DND-41 (cell line): Measurements from ENCODE around the gene NDOR1.
A peak's percentile ranks its signal among the peaks of the same experiment; 100 is the strongest.

Experiments
- ATAC-seq: fragments of 200-7000 bp; cut with Tn5 transposase; 3 replicates; pipeline ENCODE4 v1.9.1; 2021; ENCODE audit warnings: low read depth; ENCODE audit not compliant: insufficient read depth
- DNase-seq: peaks from one replicate; pipeline ENCODE4 v3.0.0-alpha.2; 2020
- H2AFZ ChIP-seq: 2 replicates; pipeline ENCODE4 v1.6.0; 2012; ENCODE audit warnings: low read depth, low read length
- H3K27ac ChIP-seq: 2 replicates; pipeline ENCODE4 v1.5.1; 2012; ENCODE audit warnings: low read length, inconsistent platforms
- H3K27me3 ChIP-seq: fragments of 200-600 bp; sonication (generic); 2 replicates; pipeline ENCODE4 v1.6.0; 2012; ENCODE audit warnings: low read length, mild to moderate bottlenecking, inconsistent platforms; ENCODE audit not compliant: insufficient read depth, poor library complexity
- H3K36me3 ChIP-seq: 2 replicates; pipeline ENCODE4 v1.5.1; 2012; ENCODE audit warnings: low read length, inconsistent platforms; ENCODE audit not compliant: insufficient read depth
- H3K4me1 ChIP-seq: 2 replicates; pipeline ENCODE4 v1.5.1; 2012; ENCODE audit warnings: mild to moderate bottlenecking, low read length; ENCODE audit not compliant: insufficient read depth
- H3K4me2 ChIP-seq: 2 replicates; pipeline ENCODE4 v1.6.0; 2012; ENCODE audit warnings: mild to moderate bottlenecking, moderate library complexity, low read length, inconsistent platforms; ENCODE audit not compliant: insufficient read depth
- H3K4me3 ChIP-seq, 2 experiments: fragments of 200-600 bp in 1 of 2; shearing (Covaris generic) in 1 of 2; 2 replicates each; pipeline ENCODE4 v1.5.1; 2012 to 2016; ENCODE audit warnings: inconsistent platforms in 2 of 2, low read length in 2 of 2, mild to moderate bottlenecking in 2 of 2, low read depth in 1 of 2, moderate library complexity in 1 of 2
- H3K79me2 ChIP-seq: 2 replicates; pipeline ENCODE4 v1.6.0; 2012; ENCODE audit warnings: low read length, inconsistent platforms; ENCODE audit not compliant: insufficient read depth
- H3K9ac ChIP-seq: 2 replicates; pipeline ENCODE4 v1.6.0; 2012; ENCODE audit warnings: low read depth, mild to moderate bottlenecking, inconsistent platforms, low read length, moderate library complexity
- H3K9me3 ChIP-seq: 2 replicates; pipeline ENCODE4 v1.5.1; 2012; ENCODE audit warnings: low read length, moderate library complexity, mild to moderate bottlenecking, inconsistent platforms; ENCODE audit not compliant: insufficient read depth, severe bottlenecking
- H4K20me1 ChIP-seq: 2 replicates; pipeline ENCODE4 v1.6.0; 2012; ENCODE audit warnings: low read length; ENCODE audit not compliant: insufficient read depth
- EZH2 ChIP-seq: IDR thresholded peaks from 3 replicates; pipeline ENCODE4 v1.6.1; 2012; ENCODE audit warnings: borderline replicate concordance, low read depth, mild to moderate bottlenecking, moderate library complexity, low read length, inconsistent platforms; ENCODE audit not compliant: severe bottlenecking
- TF ChIP-seq, protein P1 (sequence below): IDR thresholded peaks from 2 replicates; pipeline ENCODE4 v1.5.1; 2012; ENCODE audit warnings: borderline replicate concordance, low read length, moderate library complexity, mild to moderate bottlenecking; ENCODE audit not compliant: poor library complexity, severe bottlenecking; ENCODE audit errors: extremely low read depth

The NDOR1 gene

DNA sequence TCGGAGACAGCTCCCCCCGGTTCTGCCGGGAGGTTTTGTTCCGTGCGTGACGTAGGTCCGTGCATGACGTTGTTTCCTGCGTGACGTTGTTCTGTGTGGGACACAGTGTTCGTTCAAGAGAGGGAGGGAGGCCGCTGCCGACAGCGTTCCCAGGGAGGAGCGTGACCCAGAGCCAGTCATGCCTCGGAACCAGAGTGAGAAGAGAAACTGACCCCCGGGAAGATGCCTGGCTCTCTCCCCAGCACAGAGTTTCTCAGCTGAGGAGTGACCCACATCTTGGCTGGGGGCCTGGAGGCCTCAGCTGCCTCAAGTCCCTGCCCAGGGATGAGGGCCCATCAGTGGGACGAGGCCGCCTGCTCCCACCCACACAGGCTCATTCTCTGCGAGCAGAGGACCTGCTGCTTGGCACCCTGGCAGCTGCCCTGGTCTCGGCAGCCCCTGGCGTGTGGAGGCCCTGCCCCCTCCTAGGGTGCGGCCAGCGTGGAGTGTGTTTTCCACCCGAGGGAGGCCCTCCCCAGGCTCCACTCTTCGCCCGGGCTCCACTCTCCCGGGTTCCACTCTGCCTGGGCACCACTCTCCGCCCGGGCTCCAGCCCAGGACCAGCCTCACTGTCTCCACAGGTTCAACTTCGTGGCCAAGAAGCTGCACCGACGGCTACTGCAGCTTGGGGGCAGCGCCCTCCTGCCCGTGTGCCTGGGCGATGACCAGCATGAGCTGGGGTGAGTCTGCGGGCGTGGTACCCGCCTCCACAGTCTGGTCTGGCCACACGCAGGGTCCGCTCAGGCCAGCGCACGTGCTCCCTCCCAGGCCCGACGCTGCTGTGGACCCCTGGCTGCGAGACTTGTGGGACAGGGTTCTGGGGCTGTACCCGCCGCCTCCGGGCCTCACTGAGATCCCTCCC is 7.9 kb downstream of the NDOR1 start:
- ATAC-seq, result no peak
- no peak overlapping the region for H3K27ac ChIP-seq
- no peaks in the 10 kb centered on the region for H3K9me3 ChIP-seq
- H3K9ac ChIP-seq, result no peak overlapping the region
- H3K36me3 ChIP-seq, result peaks cover 36% of the 10 kb centered on the region
- no peaks in the 10 kb centered on the region for H3K27me3 ChIP-seq
- H3K4me1 ChIP-seq, result no peaks in the 10 kb centered on the region
- TF ChIP-seq EZH2, result no peak
- TF ChIP-seq, protein P1, sequence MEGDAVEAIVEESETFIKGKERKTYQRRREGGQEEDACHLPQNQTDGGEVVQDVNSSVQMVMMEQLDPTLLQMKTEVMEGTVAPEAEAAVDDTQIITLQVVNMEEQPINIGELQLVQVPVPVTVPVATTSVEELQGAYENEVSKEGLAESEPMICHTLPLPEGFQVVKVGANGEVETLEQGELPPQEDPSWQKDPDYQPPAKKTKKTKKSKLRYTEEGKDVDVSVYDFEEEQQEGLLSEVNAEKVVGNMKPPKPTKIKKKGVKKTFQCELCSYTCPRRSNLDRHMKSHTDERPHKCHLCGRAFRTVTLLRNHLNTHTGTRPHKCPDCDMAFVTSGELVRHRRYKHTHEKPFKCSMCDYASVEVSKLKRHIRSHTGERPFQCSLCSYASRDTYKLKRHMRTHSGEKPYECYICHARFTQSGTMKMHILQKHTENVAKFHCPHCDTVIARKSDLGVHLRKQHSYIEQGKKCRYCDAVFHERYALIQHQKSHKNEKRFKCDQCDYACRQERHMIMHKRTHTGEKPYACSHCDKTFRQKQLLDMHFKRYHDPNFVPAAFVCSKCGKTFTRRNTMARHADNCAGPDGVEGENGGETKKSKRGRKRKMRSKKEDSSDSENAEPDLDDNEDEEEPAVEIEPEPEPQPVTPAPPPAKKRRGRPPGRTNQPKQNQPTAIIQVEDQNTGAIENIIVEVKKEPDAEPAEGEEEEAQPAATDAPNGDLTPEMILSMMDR, result peak; percentile 22
- H3K79me2 ChIP-seq, result no peaks in the 10 kb centered on the region
- no peak overlapping the region for H3K4me2 ChIP-seq
- H4K20me1 ChIP-seq, result peaks cover 3% of the 10 kb centered on the region; the same call in 1 of the 2 replicates
- no peak overlapping the region for H3K4me3 ChIP-seq
- H2AFZ ChIP-seq, result no peak overlapping the region
- no peak for DNase-seq

DNA sequence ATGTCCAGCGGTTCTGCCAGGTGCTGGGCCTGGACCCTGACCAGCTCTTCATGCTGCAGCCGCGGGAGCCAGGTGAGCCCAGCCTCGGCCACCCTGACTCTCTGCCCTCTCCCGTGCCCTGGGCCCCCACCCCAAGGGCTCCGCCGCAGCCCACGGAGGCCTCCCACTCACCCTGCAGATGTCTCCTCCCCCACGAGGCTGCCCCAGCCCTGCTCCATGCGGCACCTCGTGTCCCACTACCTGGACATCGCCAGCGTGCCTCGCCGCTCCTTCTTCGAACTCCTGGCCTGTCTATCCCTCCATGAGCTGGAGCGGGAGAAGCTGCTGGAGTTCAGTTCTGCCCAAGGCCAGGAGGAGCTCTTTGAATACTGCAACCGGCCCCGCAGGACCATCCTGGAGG is 9.1 kb downstream of the NDOR1 start:
- Histone ChIP-seq H3K4me2 (no peak overlapping the region), H3K36me3 (peaks cover 28% of the 10 kb centered on the region), H3K79me2 (no peaks in the 10 kb centered on the region), H3K4me1 (no peaks in the 10 kb centered on the region), H3K4me3 (no peak overlapping the region), H2AFZ (no peak overlapping the region), H4K20me1 (peaks cover 3% of the 10 kb centered on the region; the same call in 1 of the 2 replicates), H3K9ac (no peak overlapping the region), H3K27me3 (no peaks in the 10 kb centered on the region), H3K27ac (no peak overlapping the region), H3K9me3 (no peaks in the 10 kb centered on the region)
- ATAC-seq (no peak), DNase-seq (no peak)
- no peak for TF ChIP-seq EZH2
- TF ChIP-seq, protein P1, result no peak

DNA sequence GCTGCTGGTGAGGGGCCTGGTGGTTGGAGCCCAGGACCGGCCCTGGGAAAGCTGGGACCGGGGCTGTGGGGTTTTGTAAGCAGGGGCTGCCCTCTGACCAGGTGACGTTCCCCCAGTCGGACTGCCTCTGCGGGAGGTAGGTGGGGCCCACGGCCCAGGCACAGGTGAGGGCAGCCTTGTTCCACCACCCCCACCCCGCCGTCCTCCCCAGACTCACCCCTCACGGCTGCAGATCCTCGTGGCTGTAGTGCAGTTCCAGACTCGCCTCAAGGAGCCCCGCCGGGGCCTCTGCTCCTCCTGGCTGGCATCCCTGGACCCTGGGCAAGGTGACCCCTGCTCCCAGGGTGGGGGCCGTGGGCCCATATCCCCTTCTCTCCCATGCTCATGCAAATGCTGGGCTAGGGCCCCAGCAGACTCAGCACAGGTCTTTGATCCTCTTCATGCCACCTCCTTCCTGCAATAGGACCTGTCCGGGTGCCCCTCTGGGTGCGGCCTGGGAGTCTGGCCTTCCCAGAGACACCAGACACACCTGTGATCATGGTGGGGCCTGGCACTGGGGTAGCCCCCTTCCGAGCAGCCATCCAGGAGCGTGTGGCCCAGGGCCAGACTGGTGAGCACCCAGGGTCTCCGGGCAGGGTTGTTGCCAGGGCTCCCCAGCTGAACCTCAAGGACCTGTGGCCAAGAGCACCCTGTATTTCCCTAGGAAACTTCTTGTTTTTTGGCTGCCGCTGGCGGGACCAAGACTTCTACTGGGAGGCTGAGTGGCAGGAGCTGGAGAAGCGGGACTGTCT is 9.9 kb downstream of the NDOR1 start:
- H3K4me1 ChIP-seq, result no peaks in the 10 kb centered on the region
- no peak overlapping the region for H3K4me3 ChIP-seq
- H2AFZ ChIP-seq, result no peak overlapping the region
- no peak overlapping the region for H3K27ac ChIP-seq
- peaks cover 28% of the 10 kb centered on the region for H3K36me3 ChIP-seq
- no peak for TF ChIP-seq EZH2
- TF ChIP-seq, protein P1, result no peak
- DNase-seq (no peak), ATAC-seq (no peak)
- no peaks in the 10 kb centered on the region for H3K9me3 ChIP-seq
- H3K4me2 ChIP-seq, result no peak overlapping the region
- no peak overlapping the region for H3K9ac ChIP-seq
- H3K27me3 ChIP-seq, result no peaks in the 10 kb centered on the region
- peaks cover 3% of the 10 kb centered on the region; the same call in 1 of the 2 replicates for H4K20me1 ChIP-seq
- H3K79me2 ChIP-seq, result no peaks in the 10 kb centered on the region
